Keratinocyte (primary cell): ENCODE results near the gene SNPH. TPM values are rescaled to one million over a fixed set of nuclear protein-coding genes. Genes with fewer than 3 reads are reported as not detected.
A peak's percentile ranks its signal among the peaks of the same experiment; 100 is the strongest.

Experiments used
- DNase-seq: peaks from one replicate; pipeline ENCODE4 v3.0.0-alpha.2; 2011; ENCODE audit warnings: low read depth, missing footprints, low spot score
- FAIRE-seq: peaks from 2 replicates; lab custom pipeline; 2011; peaks lifted over from hg19 to GRCh38; lab: Jason Lieb, UNC
- H2AFZ ChIP-seq: 2 replicates; pipeline ENCODE4 v1.6.0; 2012; ENCODE audit warnings: low read length, control low read depth, inconsistent platforms; ENCODE audit not compliant: control insufficient read depth
- H3K27ac ChIP-seq: 2 replicates; pipeline ENCODE4 v1.5.1; 2011; ENCODE audit warnings: low read length; ENCODE audit not compliant: control insufficient read depth, insufficient read depth
- H3K27me3 ChIP-seq: 3 replicates; pipeline ENCODE4 v1.6.0; 2011; ENCODE audit warnings: low read length; ENCODE audit not compliant: control insufficient read depth, insufficient read depth; ENCODE audit errors: extremely low read depth
- H3K36me3 ChIP-seq, 2 experiments: 2 replicates in 1 of 2; 3 replicates in 1 of 2; pipeline ENCODE4 v1.5.1; 2011; ENCODE audit warnings: low read length in 2 of 2, mild to moderate bottlenecking in 1 of 2; ENCODE audit not compliant: control insufficient read depth in 2 of 2, insufficient read depth in 2 of 2; ENCODE audit errors: extremely low read depth in 1 of 2
- H3K4me1 ChIP-seq: 3 replicates; pipeline ENCODE4 v1.5.1; 2011; ENCODE audit warnings: low read length; ENCODE audit not compliant: control insufficient read depth, insufficient read depth; ENCODE audit errors: extremely low read depth
- H3K4me2 ChIP-seq: 3 replicates; pipeline ENCODE4 v1.6.0; 2011; ENCODE audit warnings: low read depth, low read length; ENCODE audit not compliant: control insufficient read depth, insufficient read depth; ENCODE audit errors: extremely low read depth
- H3K4me3 ChIP-seq, 3 experiments: fragments of 200-600 bp in 1 of 3; sonication (generic) in 1 of 3; 2 replicates in 2 of 3; 3 replicates in 1 of 3; pipeline ENCODE4 v1.5.1; 2011 to 2016; ENCODE audit warnings: low read length in 3 of 3, mild to moderate bottlenecking in 3 of 3, control low read depth in 2 of 3, inconsistent platforms in 1 of 3, low read depth in 1 of 3, mixed read lengths in 1 of 3, mixed run types in 1 of 3, moderate library complexity in 1 of 3; ENCODE audit not compliant: control insufficient read depth in 2 of 3, insufficient read depth in 2 of 3; ENCODE audit errors: extremely low read depth in 1 of 3
- H3K79me2 ChIP-seq: 2 replicates; pipeline ENCODE4 v1.6.0; 2012; ENCODE audit warnings: low read length; ENCODE audit not compliant: control insufficient read depth, insufficient read depth
- H3K9ac ChIP-seq: 3 replicates; pipeline ENCODE4 v1.6.0; 2011; ENCODE audit warnings: low read length; ENCODE audit not compliant: control insufficient read depth, insufficient read depth; ENCODE audit errors: extremely low read depth
- H3K9me1 ChIP-seq: 3 replicates; pipeline ENCODE4 v1.6.0; 2011; ENCODE audit warnings: low read length; ENCODE audit not compliant: control insufficient read depth, insufficient read depth; ENCODE audit errors: extremely low read depth
- H3K9me3 ChIP-seq: 2 replicates; pipeline ENCODE4 v1.5.1; 2012; ENCODE audit warnings: low read depth, low read length; ENCODE audit not compliant: control insufficient read depth
- H4K20me1 ChIP-seq: 3 replicates; pipeline ENCODE4 v1.6.0; 2011; ENCODE audit warnings: low read length; ENCODE audit not compliant: control insufficient read depth, insufficient read depth; ENCODE audit errors: extremely low read depth
- CTCF ChIP-seq, 3 experiments: IDR thresholded peaks in 1 of 3; conservative IDR thresholded peaks in 1 of 3; optimal IDR thresholded peaks in 1 of 3; 2 replicates in 2 of 3; 3 replicates in 1 of 3; pipeline versions ENCODE3 to v1.5.1; 2011; ENCODE audit warnings: low read length in 3 of 3, mild to moderate bottlenecking in 3 of 3, moderate library complexity in 2 of 3, control low read depth in 1 of 3, inconsistent platforms in 1 of 3; ENCODE audit not compliant: insufficient read depth in 2 of 3; ENCODE audit errors: extremely low read depth in 1 of 3
- EZH2 ChIP-seq: IDR thresholded peaks from one replicate; pipeline ENCODE4 v1.6.1; 2012; ENCODE audit warnings: inconsistent platforms, mild to moderate bottlenecking, low read length, moderate library complexity
- dilution Hi-C: fragments of 300-500 bp; cut with MboI; formaldehyde crosslinking; loops from one replicate; pipeline ENCODE4 v1.7.0; 2020; ENCODE audit warnings: low sequenced_read_pairs; ENCODE audit not compliant: extremely low pct_ligation_motif_present
- polyA plus RNA-seq, 5 experiments: library from polyadenylated mRNA; depleted of rRNA in 3 of 5; stranded (reverse) in 3 of 5; stranded (forward) in 1 of 5; unstranded in 1 of 5; fragments of >200 nt; gene quantifications; 1 replicate in 1 of 5; 2 replicates in 3 of 5; 3 replicates in 1 of 5; pipeline versions ENCODE4 v1.2.1 to v1.2.3, GENCODE V29; 2011 to 2012; ENCODE audit warnings: missing spikeins in 2 of 5, low read depth in 1 of 5, low replicate concordance in 1 of 5

SNPH gene
- polyA plus RNA-seq, 1 donor (not counting 4 experiments of a cell fraction or from before 2014, with no cell fraction given): 1.3 TPM

- H3K9me1 ChIP-seq: peaks cover 3% of the 10 kb centered on the region
- H3K27me3 ChIP-seq: no peaks in the 10 kb centered on the region
- peaks cover 3 to 15% of the 10 kb centered on the region in 2 experiments for H3K36me3 ChIP-seq
- no peak overlapping the region for H3K4me2 ChIP-seq
- no peak overlapping the region for H2AFZ ChIP-seq
- peaks cover 59% of the 10 kb centered on the region for H3K4me1 ChIP-seq
- no peak overlapping the region for H3K9ac ChIP-seq
- peaks cover 41% of the 10 kb centered on the region for H3K79me2 ChIP-seq
- H3K9me3 ChIP-seq: no peaks in the 10 kb centered on the region
- no peak overlapping the region for H3K27ac ChIP-seq
- DNase-seq: no peak
- H3K4me3 ChIP-seq: no peak overlapping the region
- FAIRE-seq: no peak
- H4K20me1 ChIP-seq: peaks cover 5% of the 10 kb centered on the region
- dilution Hi-C loops: no loop called here
- no peak for TF ChIP-seq EZH2
- TF ChIP-seq CTCF (optimal IDR thresholded peaks at IDR 0.05 in 1 of 3, IDR thresholded peaks at IDR 0.05 in 1 of 3, conservative IDR thresholded peaks at IDR 0.05 in 1 of 3; ENCODE audit: extremely low read depth in 1 of 3, insufficient read depth in 2 of 3, low read length in 3 of 3): no peak
These were observed 67.6 kb downstream of the SNPH start for GRCh38 chr20:1333462-1334369.

DNA sequence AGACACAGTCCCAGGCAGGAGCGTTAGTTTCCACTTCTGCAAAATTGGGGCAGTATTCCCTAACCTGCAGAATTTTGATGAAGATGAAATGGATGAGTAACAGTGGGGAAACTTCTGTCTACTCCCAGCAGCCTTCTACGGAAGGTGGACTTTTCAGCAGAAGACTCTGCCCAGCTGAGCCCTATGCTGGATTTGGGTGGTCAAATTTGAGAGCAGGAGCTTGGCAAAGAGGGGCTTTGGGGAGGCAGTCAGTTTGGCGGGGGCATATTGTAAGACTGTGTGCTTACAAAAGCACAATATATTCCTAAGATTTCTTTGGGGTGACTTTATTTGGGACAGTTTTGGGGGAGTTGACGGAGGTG is 68.3 kb downstream of the SNPH start:
- Histone ChIP-seq H3K9me3 (no peaks in the 10 kb centered on the region), H3K79me2 (peaks cover 38% of the 10 kb centered on the region), H3K27ac (peak overlapping the region; percentile 55), H3K4me3 (no peak overlapping the region), H3K36me3 (peaks cover 3 to 16% of the 10 kb centered on the region in 2 experiments), H2AFZ (no peak overlapping the region), H3K4me2 (peak overlapping the region; percentile 73), H3K4me1 (peaks cover 53% of the 10 kb centered on the region), H3K27me3 (no peaks in the 10 kb centered on the region), H4K20me1 (peaks cover 5% of the 10 kb centered on the region), H3K9ac (no peak overlapping the region), H3K9me1 (peaks cover 3% of the 10 kb centered on the region)
- DNase-seq: no peak
- TF ChIP-seq EZH2 (no peak), CTCF (optimal IDR thresholded peaks at IDR 0.05 in 1 of 3, IDR thresholded peaks at IDR 0.05 in 1 of 3, conservative IDR thresholded peaks at IDR 0.05 in 1 of 3; ENCODE audit: extremely low read depth in 1 of 3, insufficient read depth in 2 of 3, low read length in 3 of 3) (no peak)
- FAIRE-seq: no peak
- dilution Hi-C loops: no loop called here
